ENCODE measurements around the gene TTLL9.
"Not testable (repeated sequence)": the region's sequence is repeated elsewhere in the genome, so short reads cannot be mapped to it uniquely, and the experiment has no call there.

Gene TTLL9

DNA sequence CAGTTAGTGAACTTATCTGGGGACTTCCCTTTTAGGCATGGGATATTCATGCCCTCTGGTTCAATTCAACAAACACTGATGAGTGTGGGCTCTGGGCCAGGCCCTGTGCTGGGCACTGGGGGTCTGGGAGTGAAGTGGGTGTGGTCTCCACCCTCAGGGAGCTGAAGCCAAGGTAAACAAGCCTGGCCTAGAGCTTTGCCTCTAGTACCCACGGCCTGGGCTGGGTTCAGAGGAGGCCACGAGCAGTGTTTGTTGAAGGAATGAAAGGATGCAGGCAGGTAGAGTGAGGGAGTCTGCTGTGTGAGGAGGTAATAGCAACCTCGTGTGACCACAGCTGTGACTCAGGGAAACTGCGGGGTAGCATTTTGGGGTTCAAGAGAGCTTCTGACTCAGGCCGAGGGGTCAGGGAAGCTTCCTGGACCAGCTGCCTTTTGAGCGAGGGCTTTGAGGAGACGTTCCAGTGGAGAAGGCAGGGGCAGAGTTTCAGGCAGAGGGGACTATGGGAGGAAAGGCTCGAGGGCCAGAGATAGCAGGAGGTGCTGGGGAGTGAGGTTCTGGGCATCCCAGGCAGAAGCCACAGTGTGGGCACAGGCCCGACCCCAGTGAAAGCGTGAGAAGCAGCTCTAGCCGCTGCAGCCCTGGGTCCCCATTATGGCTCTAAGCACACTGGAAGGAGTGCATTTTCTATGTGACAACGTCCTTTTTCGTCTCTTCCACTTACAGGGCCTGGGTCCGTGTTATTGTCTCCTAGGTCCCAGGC, 45.7 kb upstream of the TTLL9 start:
- TF ChIP-seq, protein P1, sequence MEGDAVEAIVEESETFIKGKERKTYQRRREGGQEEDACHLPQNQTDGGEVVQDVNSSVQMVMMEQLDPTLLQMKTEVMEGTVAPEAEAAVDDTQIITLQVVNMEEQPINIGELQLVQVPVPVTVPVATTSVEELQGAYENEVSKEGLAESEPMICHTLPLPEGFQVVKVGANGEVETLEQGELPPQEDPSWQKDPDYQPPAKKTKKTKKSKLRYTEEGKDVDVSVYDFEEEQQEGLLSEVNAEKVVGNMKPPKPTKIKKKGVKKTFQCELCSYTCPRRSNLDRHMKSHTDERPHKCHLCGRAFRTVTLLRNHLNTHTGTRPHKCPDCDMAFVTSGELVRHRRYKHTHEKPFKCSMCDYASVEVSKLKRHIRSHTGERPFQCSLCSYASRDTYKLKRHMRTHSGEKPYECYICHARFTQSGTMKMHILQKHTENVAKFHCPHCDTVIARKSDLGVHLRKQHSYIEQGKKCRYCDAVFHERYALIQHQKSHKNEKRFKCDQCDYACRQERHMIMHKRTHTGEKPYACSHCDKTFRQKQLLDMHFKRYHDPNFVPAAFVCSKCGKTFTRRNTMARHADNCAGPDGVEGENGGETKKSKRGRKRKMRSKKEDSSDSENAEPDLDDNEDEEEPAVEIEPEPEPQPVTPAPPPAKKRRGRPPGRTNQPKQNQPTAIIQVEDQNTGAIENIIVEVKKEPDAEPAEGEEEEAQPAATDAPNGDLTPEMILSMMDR (IDR thresholded peaks at IDR 0.05; ENCODE audit: low read length, missing control alignments), result no peak
- no peak for DNase-seq (ENCODE audit: low read depth)
- H3K4me3 ChIP-seq (replicated peaks; ENCODE audit: low read depth, low read length), result no peak overlapping the region

DNA sequence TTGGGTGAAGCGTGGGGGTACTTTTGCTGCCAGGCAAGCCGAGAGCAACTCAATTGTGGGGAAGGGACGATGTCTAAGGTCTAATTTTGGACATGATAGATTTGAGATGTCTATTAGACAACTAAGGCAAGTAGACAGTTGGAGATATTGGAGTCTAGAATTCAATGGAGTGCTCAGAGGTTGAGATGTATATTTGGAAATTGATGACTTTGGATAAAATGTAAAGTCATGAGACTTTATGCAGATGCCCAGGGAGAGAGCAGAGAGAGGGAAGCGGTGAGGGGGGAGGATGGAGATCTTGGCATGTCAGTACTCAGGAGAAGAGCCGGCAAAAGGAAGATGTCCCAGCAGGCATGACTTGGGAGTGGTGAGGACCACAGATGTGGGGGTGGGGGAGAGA, 44.4 kb upstream of the TTLL9 start:
- no peak for DNase-seq (ENCODE audit: low read depth)
- H3K4me3 ChIP-seq (replicated peaks; ENCODE audit: low read depth, low read length), result no peak overlapping the region
- TF ChIP-seq, protein P1 (IDR thresholded peaks at IDR 0.05; ENCODE audit: low read length, missing control alignments), result no peak

DNA sequence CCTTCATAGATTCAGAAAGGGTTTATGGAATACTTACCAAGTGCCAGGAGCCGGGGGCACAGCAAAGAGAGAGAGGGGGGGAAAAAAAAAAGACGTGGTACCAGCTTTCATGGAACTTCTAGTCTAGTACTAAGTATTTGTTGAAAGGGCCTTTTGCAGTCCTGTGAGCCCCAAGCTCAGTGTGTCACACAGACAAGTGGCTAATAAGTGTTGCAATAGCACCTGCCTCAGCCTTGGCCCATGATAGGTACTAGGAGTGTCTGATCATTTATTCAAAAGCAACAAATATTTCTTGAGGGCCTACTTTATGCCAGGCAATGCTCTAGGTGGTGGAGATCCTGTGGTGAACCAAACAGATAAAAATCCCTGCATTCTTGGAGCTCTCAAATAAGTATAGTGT, 43.4 kb upstream of the TTLL9 start:
- no peak for DNase-seq (ENCODE audit: low read depth)
- TF ChIP-seq, protein P1 (IDR thresholded peaks at IDR 0.05; ENCODE audit: low read length, missing control alignments), result no peak
- H3K4me3 ChIP-seq (replicated peaks; ENCODE audit: low read depth, low read length), result no peak overlapping the region

DNA sequence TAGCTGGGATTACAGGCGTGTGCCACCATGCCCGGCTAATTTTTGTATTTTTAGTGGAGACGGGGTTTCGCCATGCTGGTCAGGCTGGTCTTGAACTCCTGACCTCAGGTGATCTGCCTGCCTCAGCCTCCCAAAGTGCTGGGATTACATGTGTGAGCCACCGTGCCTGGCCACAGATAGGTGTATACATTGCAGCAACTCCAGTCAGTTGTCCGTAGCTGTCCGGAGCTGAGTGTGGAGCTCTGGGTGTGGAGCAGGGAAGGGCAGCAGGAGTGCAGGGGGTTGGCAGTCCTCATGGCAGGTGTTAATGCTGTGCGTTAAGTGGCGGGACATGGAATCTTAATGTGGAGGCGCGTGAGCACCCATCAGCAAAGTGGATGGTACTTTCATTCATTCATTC, 42.4 kb upstream of the TTLL9 start:
- H3K4me3 ChIP-seq (replicated peaks; ENCODE audit: low read depth, low read length); DNase-seq (ENCODE audit: low read depth): not testable (repeated sequence)

DNA sequence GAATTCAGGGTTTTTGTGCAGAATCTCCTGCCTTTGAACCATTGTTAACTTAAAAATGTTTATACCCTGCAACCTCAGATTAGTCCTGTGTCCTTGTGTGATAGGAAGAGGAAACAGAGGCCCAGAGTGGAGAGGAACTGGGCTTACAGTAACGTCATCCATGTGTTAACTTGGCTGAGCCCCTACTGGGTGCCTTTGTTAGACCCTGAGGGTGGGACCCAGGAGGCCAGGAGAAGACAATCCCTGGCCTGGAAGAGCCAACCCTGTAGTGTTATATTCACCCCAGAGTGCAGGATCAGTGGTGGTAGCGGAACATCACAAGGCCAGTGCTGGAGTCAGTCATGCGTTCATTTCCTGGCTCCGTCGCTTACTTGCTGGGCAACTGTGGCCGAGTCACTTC, 40.7 kb upstream of the TTLL9 start:
- no peak for DNase-seq (ENCODE audit: low read depth)
- TF ChIP-seq, protein P1 (IDR thresholded peaks at IDR 0.05; ENCODE audit: low read length, missing control alignments), result no peak

DNA sequence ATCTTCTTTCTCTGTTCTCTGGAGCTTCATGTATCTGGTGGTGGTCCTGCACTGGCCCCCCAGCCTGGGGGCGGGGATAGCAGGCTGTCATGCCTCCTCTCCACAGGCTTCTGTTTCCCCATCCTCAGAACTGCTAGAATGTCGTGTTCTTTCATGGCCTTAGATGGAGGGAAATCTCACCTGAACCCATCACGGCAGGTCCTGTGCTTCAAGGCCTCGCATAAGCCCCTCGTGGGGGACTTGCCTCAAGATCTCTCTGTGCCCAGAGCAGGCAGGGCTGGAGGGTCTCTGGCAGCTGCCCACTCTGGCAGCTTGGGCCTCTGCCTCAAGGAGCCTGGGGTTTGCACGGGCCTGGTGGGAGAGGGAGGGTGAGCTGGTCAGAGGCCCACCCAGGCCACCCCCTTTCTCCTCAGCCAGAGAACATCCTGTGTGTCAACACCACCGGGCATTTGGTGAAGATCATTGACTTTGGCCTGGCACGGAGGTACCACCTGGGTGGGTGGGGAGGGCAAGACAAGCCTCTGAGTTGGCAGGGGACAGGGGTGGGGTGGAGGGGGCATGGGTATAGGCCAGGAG, 39.9 kb upstream of the TTLL9 start:
- TF ChIP-seq, protein P1 (IDR thresholded peaks at IDR 0.05; ENCODE audit: low read length, missing control alignments), result no peak
- no peak overlapping the region for H3K4me3 ChIP-seq (replicated peaks; ENCODE audit: low read depth, low read length)
- no peak for DNase-seq (ENCODE audit: low read depth)

More for the DNA sequence above, 40.7 kb upstream of the TTLL9 start:
- no peak overlapping the region for H3K4me3 ChIP-seq (replicated peaks; ENCODE audit: low read depth, low read length)

DNA sequence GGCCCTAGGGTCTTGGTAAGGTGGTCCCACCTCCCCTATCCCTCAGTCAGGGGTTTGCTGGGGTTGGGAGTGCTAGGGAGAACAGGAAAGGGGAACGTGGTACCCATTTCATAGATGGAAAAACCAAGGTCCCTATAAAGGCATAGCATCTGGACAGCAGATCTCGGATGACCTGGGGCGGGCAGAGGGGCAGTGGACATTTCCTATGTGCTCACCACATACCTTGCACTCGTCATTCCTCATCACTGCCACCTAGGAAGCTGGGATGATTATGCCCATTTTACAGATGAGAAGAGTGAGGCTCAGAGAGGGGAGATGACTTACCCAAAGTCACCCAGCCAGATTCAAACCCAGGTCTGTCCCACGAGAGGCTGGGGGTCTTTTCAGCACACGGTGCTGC, 39.2 kb upstream of the TTLL9 start:
- DNase-seq (ENCODE audit: low read depth), result no peak
- TF ChIP-seq, protein P1 (IDR thresholded peaks at IDR 0.05; ENCODE audit: low read length, missing control alignments), result no peak
- no peak overlapping the region for H3K4me3 ChIP-seq (replicated peaks; ENCODE audit: low read depth, low read length)
